HG02981 (cell line): ENCODE measurements around the gene DCTN4.
"Not testable (repeated sequence)": the region's sequence is repeated elsewhere in the genome, so short reads cannot be mapped to it uniquely, and the experiment has no call there.

Experiments used
- ATAC-seq: cut with Tn5 transposase; IDR thresholded peaks from one replicate; pipeline ENCODE4 v1.9.1; 2021; ENCODE audit warnings: mild to moderate bottlenecking, moderate library complexity; ENCODE audit not compliant: unreplicated experiment

Gene DCTN4

DNA sequence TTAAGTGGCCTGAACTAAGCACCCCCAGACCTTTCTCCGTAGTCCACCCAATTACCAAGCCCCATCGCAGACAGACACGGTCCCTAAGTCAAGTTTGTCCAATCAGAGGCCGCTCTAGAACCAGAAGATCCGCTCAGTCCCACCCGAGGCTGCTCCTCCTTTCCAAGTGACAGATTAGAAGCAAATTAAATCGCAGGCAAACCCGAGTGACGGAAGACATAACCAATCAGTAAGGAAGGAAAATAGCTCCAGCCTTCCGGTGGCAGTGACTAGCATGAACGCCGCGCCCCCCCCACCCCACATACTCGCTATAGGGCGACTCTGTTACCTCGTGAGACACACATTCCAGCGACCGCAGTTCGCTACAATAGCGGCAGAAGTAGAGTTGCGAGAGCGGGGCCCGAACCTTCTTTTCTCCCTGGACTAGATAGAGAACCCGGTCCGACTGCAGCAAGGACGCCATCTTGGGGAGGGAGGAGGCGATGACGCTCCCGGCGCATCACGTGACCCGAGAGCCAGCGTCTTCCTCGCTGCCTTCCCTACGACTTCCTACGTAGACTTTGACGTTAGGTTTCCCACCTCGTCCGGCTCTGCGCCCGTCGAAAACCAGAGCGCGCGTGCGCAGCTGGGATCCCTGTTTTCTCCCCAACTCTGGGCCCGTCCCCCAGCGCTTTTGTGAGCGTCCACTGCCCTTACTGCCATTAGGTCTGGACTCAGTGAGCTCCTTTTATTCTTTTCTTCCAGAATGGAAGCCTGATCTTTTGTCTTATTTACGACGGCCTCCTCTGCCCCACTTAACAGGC is at the start of gene DCTN4:
Gene DCTN4 (minus strand): TSS at position 487 of the 803 bp plus-strand sequence. CDS start 24 bp downstream, at position 463.
- peak; percentile 97 for ATAC-seq

DNA sequence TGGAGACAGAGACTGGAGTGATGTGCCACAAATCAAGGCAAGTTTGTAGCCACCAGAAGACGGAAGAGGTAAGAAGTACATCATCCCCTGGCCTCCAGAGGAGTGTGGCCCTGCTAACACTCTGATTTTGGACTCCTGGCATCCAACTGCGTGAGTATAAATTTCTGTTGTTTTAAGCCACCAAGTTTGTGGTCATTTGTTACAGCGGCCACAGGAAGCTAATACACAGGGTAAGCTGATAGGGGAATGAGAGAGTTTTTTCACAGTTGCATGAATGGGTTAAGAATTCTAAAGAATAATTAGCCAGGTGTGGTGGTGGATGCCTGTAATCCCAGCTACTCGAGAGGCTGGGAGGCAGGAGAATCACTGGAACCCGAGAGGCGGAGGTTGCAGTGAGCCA is 45.6 kb upstream of the DCTN4 start:
- ATAC-seq = no peak

DNA sequence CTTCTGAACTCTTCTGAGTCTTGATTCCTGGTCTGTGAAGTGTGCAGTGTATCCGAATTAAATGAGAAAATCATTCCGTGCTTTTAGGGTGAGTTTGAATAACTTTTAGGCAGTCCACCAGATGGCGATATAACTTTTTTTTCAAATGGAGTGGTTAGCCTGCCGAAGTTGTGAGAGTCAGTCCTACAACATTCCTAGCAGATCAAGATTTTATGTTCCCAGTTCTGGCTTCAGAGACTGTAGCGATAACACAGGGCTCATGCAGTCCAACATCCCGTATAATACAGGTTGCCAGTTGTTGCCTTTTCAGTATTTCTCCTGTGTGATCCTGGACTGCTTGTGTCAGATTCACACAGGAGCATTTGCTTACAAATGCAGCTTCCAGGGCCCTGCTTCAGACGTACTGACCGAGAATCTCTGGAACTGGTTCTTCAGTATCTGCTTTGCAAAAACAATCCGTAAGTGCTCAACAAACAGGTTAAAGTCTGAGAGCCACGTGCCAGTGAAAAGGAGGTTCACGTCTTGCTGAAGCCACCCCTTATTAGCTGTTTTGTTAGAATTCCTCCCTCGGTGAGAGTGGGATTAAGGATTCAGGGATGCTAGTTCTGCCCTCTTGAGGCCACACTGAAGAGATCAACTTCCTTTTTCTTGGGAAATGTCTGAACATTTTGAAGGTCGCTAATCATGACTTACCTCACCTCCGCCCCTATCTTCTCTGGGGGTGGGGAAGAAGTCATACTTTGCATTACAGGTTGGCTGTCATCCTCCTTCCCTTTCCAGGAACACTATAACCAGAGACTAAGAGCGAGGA is 42.5 kb upstream of the DCTN4 start:
- peak; percentile 58 for ATAC-seq

DNA sequence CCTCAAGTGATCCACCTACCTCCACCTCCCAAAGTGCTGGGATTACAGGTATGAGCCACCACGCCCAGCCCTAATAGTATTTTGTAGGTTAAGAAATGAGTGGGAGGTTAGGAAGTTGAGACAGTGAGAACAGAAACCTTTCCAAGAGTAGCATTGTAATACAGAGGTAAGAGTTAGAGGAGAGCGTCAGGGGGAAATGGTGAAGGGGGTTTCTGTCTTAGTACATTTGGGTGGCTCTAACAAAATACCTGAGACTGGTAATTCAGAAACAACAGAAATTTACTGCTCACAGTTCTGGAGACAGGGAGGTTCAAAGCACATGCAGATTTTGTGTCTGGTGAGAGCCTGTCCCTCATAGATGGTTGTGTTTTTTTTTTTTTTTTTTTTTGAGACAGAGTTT is 38.6 kb upstream of the DCTN4 start:
- ATAC-seq = no peak

DNA sequence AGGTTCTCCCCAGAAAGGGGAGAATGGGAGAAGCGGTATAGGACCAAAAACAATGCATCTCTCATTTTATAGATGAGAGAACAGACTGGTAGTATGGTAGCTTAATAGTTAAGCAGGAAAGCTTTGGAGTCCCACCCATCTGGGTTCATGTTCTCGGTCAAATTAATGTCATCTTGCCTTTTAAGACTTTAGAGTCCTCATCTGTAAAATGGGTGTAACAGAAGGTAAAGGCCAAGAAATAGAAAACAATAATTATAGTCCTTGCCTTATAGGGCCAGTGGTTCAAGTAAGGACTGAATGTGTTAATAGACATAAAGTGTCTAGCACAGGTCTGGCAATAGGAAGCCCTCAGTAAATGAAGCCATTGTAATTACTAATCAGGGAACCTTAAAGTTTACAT is 36.1 kb upstream of the DCTN4 start:
- ATAC-seq = no peak

DNA sequence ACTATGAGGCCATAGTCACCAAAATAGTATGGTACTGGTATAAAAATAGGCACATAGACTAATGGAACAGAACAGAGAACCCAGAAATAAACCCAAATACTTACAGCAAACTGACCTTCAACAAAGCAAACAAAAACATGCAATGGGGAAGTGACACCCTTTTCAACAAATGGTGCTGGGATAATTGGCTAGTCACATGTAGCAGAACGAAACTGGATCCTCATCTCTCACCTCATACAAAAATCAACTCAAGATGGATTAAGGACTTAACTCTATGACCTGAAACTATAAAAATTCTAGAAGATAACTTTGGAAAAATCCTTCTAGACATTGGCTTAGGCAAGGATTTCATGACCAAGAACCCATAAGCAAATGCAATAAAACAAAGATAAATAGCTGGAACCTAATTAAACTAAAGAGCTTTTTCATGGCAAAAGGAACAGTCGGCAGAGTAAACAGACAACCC is 34.6 kb upstream of the DCTN4 start:
- ATAC-seq = not testable (repeated sequence)

DNA sequence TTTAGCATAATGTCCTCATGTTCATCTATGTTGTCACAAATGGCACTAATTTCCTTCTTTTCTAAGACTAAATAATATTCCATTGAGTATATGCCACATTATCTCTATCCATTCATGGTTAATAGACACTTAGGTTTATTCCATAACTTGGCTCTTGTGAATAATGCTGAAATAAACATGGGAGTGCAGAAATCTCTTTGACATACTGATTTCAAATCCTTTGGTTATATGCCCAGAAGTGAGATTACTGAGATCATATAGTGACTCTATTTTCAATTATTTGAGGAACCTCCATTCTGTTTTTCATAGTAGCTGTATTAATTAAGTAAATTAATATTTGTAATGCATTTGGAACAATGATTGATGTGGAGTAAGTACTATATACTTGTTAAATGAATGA is 32.7 kb upstream of the DCTN4 start:
- ATAC-seq = no peak

DNA sequence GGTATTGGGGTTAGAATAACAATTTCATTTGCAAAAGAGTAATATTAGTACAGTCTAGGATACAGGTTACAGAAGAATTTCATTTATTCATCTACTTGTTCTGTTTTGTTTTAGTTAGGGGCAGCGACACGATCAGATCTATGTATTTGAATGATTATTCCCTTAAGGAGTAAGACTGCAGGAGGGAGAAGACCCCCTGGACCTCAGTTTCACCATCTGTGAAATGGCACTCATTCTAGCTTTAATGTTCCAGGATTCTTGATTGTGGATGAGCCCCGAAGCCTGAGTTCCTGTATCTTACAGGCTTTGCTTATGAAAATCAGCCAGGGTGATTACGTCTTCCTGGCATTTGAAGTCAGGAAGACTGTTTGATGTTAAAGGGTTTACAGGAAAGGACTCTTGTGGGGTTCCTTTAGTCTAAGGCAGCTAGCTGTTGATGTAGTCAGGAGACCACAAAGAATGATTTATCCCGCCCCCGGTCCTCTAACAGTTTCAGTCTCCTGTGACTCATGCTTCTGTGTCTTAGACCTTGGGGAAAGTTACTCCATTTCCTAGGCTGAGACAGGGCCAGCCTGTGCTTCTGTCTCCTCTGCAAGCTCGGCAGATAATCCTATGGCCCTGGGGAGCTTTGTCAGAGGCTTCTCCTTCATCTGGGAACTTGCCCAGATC is 31.3 kb upstream of the DCTN4 start:
- peak; percentile 97 for ATAC-seq

DNA sequence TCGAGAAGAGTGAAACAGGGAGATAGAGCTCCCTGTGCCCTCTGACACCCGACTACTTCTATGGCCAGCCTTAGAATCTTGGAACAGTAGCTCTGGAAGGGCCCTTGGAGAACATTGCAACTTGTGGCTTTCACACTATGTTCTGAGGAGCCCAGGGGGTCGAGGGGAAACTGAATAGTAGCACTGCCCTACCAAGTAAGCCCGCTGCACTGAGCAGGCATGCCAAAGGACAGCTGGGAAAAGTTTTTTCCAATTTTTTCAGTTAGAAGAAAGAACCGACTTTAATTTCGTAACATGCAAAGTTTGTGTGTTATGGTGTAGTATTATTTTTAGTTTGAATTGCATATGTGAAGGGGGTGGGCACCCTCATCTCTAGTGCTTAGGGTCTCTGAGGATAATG is 30.6 kb upstream of the DCTN4 start:
- no peak for ATAC-seq

DNA sequence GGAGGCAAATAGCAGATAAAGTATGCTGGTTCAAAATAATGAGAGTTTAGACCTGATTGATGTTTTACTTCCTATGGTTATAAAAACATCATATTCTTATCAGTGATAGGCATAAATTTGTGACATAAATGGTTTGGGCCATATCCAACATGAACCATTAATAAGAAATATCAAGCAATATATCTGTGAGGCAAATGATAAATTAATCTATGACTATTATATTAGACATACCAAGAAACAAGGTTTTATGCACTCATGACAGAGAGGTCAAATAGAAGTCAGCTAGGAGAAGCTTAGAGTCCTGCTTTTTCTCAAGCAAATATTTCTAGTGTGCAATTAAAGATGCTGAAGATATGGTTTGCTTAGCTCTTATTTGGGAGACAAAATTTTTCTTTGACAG is 30.2 kb upstream of the DCTN4 start:
- no peak for ATAC-seq

DNA sequence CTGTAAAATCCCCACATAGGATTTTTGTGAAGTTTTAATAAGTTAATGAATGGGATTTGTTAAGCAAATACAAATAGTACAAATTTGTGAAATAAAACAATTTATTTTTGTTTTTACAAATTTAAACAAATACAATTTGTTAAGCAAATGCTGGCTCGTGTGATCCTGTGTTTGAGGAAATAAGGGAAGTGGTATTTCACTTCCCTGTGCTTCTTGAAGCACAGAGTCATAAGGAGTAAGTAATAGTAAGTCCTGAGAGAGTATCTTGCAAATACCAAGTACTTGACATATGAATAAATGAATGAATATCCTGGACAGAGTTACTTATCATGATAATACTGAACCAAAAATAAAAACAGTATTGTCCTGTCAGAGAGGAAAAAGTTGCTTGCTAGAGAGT is 28.8 kb upstream of the DCTN4 start:
- no peak for ATAC-seq

DNA sequence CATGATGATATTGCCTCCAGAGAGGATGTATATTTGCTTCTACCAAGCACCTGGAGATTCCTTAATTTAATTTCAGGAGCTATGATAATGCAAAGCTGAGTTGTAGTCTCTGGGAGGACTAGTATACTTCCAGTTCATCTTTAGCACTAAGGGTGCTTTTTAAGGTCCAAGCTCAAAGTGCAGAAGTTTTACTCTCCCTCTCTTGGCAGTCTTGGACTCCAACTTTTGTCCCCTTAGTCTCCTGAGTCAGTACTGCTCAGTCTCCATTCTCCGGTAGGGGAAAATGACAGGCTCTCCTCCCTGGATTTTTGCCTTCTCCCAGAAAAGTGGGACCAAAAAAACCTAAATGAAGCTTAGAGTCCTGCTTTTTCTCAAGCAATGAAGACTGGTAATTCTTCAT is 28.1 kb upstream of the DCTN4 start:
- no peak for ATAC-seq

DNA sequence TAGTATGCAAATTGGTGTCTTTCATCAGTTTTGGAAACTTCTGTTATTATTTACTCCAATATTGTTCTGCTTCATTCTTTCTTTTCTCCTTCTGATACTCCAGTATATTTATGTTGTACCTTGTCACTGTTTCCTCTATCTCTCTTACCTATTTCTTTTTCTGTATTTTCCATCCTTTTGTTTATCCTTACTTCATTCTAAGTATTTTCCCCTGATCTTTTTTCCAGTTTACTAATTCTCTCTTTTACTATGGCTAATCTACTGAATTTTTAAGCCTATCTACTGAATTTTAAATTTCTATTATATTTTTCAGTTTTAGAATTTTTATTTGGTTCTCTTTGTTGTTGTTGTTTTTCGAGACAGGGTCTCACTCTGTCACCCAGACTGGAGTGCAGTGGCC is 27.1 kb upstream of the DCTN4 start:
- no peak for ATAC-seq

DNA sequence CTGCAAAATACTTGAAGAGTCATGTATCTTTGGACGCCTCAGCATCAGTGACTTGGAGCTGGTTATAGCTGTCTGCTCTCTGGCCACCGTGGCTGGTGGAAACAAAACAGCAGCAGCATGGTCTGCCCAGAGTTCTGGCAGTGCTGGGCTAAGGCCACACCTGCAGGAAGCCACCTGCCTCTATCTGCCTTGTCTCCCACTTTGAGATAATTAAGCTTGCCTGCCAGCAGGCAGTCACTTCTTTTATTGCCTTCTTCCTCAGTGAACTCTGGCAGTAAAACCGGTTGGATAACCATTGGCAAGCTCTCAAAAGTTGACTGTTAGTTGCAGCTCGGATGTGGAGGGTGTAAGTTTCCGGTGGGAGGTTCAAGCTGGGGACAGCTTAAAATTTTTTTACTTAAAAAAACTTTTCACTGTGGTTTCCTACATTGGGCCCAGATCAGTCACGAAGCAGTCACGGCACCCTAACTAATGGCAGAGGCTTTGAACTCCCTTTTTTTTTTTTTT is 24.7 kb upstream of the DCTN4 start:
- peak; percentile 46 for ATAC-seq

DNA sequence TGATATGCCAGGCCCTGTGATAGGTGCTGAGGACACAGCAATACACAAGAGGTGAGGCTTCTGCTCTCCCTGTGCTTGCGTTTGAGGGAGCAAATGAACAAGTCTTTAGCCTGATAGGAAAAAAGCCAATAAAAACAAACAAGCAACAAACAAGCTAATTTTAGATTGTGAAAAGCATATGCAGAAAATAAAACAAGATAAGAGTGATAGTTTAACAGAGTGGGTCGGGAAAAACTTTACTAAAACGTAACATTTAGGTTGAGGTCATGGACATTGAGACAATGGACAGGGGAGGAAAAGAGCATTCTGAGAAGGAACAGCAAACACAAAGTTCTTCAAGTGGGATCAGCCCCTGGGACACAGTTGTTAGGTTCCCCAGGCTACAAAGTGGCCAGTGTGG is 24.0 kb upstream of the DCTN4 start:
- no peak for ATAC-seq

DNA sequence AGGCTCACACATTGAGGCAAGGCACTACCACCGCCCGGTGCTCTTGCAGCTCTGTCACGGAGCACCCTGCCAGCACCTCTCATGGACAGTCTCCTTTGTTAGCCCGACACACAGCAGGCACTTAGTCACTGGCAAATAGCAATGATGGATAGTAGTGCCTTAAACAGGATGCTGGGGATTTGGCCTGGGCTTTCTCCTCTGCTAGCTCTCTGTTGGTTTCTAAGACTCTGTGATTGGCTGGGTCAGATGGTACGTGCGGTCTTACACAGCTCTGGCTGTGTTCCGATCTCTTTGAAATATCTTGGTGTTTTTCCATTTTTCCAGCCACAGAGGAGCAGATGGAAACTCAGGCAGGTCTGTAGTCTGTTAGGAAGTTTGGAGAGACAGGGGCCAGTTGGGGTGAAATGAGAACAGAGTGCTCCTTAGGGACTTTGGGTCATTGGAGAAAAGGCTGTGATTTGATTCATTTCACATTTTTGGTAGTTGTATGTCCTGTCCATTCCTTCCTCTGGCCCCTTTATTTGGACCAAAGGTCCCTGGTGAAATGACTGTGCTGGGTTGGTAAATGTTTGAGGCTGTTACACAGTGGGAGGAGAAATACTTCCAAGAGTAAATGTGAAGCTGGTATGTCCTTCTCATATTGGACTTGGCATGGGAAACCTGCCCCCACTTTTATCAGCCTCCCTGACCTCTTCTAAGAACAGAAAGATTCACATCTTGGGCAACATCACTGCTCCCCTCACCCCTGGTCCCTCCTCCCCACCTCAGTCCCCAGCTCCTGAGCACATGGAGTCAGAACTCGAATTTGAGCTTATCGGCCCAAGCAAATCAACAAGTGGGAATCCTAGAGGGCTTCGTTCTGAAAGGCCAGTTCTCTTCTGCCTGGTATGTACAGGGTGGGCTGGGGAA is 23.1 kb upstream of the DCTN4 start:
- ATAC-seq = no peak

DNA sequence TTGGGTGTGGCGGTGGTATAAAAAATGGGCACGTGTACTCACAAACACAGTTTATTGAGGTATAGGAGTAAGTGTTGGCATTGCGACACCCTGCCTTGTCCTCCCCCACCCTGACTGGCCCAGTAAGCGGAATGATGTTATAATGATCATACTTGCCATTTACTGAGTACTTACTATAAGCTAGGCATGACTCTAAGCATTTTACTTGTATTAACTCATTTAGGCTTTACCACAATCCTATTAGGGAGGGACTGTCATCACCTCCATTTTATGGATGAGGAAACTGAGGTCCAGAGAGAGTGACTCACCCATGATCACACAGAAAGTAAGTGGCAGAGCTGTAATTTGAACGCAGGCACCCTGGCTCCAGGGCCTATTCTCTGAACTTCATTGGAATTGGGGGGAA is 22.0 kb upstream of the DCTN4 start:
- ATAC-seq = no peak

DNA sequence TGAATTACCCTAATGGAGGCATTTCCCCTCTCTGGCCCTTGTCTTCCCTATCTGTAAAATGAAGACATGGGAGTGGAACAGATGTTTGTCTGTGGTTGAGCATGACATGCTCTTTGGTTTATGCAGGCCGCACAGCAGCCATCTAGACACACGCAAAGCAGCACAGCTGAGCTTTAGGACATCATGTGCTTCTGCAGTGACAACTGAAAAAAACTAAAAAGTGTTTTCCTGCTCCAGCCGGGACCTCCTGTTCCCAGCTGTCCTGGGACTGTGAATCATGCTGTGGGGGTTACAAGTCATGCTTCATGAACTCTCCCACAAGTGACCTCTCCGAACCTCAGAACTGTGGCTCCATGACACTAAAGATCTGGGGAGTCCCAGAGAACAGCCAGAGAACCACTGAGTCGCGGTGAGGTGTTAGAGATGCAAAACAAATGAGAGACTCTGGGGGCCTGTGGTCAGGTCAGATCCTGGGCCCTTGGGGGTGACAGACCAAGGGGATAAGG is 21.4 kb upstream of the DCTN4 start:
- peak; percentile 56 for ATAC-seq

DNA sequence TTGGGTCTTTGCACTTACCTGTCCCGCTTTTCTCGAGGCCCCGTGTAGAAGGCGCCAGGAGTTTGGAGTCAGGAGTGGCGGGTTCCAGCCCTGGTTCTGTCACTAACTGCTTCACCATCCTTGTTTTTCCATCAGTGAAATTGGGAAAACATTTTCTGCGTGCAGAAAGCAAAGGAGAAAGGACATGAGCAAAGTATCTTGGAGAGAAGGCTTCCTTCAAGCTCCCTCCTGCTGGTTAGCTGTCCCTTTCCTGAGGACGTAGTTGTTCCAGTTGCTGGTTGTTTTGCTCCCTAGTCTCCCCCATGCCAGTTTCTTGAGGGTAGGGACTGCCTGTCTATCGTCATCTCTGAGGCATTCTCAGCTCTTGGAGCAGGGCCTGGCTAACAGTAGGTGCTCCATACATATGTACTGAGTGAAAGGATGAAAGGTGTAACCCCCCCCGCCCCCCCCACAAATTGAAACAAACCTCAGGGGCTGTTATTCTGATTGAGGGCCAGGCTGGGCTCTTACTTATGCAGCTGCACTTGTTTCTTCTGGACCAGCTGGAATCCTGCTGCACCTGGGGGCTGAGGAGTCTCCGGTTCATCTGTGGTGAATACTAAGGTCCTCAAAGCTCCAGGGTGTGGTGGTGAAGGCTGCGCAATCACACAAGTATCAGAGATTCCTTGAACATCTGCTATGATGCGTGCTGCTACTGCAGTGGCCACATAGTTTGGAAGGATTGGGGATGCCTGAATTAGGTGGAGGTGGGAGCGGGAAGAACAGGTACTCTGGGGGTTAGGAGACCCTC is 20.8 kb upstream of the DCTN4 start:
- ATAC-seq = peak; percentile 5
